ENCODE measurements around the gene SHISA4.

The SHISA4 gene

DNA sequence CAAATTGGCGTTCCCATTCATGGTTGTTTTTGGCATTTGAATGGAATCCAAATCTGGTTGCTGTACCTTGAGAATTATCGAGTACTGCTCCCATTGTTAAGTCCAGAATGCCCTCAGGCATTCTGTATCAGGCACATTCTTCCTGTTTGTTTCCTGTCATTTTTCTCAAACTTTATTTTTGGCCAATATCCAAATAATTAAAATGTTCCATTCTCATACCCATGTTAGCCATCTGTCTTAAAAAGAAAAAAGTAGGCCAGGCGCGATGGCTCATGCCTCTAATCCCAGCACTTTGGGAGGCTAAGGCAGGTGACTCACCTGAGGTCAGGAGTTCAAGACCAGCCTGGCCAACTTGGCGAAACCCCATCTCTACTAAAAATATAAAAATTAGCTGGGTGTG lies 29.3 kb upstream of the SHISA4 start:
- in situ Hi-C loops (cut with HindIII; ENCODE audit: low sequenced_read_pairs) = no loop called here
- TF ChIP-seq, protein P1, sequence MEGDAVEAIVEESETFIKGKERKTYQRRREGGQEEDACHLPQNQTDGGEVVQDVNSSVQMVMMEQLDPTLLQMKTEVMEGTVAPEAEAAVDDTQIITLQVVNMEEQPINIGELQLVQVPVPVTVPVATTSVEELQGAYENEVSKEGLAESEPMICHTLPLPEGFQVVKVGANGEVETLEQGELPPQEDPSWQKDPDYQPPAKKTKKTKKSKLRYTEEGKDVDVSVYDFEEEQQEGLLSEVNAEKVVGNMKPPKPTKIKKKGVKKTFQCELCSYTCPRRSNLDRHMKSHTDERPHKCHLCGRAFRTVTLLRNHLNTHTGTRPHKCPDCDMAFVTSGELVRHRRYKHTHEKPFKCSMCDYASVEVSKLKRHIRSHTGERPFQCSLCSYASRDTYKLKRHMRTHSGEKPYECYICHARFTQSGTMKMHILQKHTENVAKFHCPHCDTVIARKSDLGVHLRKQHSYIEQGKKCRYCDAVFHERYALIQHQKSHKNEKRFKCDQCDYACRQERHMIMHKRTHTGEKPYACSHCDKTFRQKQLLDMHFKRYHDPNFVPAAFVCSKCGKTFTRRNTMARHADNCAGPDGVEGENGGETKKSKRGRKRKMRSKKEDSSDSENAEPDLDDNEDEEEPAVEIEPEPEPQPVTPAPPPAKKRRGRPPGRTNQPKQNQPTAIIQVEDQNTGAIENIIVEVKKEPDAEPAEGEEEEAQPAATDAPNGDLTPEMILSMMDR (IDR thresholded peaks at IDR 0.05; ENCODE audit: low read depth, low read length) = no peak
- no peak for DNase-seq (ENCODE audit: low read depth, low spot score)

DNA sequence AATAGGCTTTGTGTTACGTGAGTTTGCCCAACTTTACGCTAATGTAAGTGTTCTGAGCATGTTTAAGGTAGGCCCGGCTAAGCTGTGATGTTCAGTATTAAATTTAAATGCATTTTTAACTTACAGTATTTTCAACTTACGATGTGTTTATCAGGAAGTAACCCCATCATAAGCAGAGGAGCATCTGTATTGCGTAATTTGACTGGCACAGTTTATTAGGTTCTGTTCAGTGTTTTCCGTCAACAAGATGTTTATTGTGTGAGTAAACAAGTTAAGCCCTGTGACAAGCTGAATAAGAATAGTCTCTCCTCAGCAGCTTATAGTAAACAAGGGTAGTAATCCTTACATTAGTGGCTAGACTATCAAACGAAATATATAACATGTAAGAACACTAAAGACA lies 27.2 kb upstream of the SHISA4 start:
- TF ChIP-seq, protein P1 (IDR thresholded peaks at IDR 0.05; ENCODE audit: low read depth, low read length) = no peak
- in situ Hi-C loops (cut with HindIII; ENCODE audit: low sequenced_read_pairs) = no loop called here
- H3K4me3 ChIP-seq (ENCODE audit: low read depth, low read length) = no peak overlapping the region
- DNase-seq (ENCODE audit: low read depth, low spot score) = no peak

More for the DNA sequence above, 29.3 kb upstream of the SHISA4 start:
- H3K4me3 ChIP-seq (ENCODE audit: low read depth, low read length) = no peak overlapping the region

DNA sequence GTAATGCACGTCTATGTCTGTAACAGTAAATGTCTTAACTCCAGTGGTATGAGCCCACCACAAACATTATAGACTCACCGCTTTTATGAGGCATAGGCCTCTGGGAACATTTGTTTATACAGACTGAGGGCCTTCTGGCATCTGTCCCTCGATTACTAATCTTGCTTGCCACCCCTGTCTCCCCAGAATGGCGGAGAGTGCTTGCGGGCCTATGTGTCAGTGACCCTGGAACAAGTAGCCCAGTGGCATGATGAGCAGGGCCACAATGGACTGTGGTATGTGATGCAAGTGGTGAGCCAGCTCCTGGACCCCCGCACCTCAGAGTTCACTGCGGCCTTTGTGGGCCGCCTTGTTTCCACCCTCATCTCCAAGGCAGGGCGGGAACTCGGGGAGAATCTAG lies 18.3 kb upstream of the SHISA4 start:
- peak; percentile 63 for DNase-seq (ENCODE audit: low read depth, low spot score)
- TF ChIP-seq, protein P1 (IDR thresholded peaks at IDR 0.05; ENCODE audit: low read depth, low read length) = no peak
- in situ Hi-C loops (cut with HindIII; ENCODE audit: low sequenced_read_pairs) = no loop called here

DNA sequence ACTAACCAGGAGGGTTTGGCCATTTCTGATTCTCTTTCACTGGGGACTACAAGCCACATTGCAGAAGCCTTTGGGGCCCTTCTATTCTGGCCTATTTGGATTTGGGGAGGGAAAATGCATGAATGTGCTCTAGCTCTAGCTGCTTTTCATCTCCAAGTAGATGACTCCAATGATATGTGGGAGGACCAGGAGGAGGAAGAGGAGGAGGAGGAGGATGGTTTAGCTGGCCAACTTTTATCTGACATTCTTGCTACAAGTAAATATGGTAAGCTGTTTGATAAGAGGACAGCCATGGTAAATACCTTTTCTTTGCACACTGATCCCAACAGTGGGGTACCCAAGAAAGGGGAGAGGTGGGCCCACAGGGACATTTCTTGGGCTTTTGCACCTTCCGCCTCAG lies 14.0 kb upstream of the SHISA4 start:
- in situ Hi-C loops (cut with HindIII; ENCODE audit: low sequenced_read_pairs) = no loop called here
- no peak overlapping the region for H3K4me3 ChIP-seq (ENCODE audit: low read depth, low read length)
- TF ChIP-seq, protein P1 (IDR thresholded peaks at IDR 0.05; ENCODE audit: low read depth, low read length) = no peak
- no peak for DNase-seq (ENCODE audit: low read depth, low spot score)

More for the DNA sequence above, 18.3 kb upstream of the SHISA4 start:
- no peak overlapping the region for H3K4me3 ChIP-seq (ENCODE audit: low read depth, low read length)

DNA sequence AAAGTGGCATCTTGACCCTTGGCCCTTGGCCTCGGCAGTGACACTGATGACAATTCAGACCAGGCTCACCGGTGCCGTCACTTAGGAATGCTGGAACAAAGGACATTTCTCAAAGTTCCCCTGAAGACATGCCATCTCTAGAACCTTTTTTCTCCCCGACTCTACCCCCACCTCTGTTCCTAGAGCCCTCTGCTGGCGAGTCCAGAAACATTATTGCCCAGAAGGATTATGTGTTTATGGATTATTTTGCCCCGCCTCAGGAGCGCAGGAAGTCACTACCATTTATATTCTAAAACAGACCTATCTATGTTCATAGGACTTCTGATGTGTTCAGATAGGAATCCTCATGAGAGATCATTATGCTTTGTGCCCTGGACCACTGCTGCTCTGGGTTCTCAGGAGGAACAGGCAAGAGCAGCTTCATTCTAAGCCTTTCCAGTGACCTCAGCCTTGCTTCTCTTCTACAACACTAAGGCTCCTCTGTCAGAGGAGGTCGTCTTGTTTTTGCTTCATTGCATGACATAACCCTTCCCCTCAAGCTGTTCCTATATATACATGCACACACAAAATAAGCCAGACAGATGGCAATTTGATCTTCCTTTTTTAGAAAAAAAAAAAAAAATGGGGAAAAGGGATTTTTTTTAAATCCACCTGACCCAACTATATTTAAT lies 12.4 kb upstream of the SHISA4 start:
- in situ Hi-C loops (cut with HindIII; ENCODE audit: low sequenced_read_pairs) = no loop called here
- DNase-seq (ENCODE audit: low read depth, low spot score) = no peak
- H3K4me3 ChIP-seq (ENCODE audit: low read depth, low read length) = no peak overlapping the region
- TF ChIP-seq, protein P1 (IDR thresholded peaks at IDR 0.05; ENCODE audit: low read depth, low read length) = peak; percentile 57

DNA sequence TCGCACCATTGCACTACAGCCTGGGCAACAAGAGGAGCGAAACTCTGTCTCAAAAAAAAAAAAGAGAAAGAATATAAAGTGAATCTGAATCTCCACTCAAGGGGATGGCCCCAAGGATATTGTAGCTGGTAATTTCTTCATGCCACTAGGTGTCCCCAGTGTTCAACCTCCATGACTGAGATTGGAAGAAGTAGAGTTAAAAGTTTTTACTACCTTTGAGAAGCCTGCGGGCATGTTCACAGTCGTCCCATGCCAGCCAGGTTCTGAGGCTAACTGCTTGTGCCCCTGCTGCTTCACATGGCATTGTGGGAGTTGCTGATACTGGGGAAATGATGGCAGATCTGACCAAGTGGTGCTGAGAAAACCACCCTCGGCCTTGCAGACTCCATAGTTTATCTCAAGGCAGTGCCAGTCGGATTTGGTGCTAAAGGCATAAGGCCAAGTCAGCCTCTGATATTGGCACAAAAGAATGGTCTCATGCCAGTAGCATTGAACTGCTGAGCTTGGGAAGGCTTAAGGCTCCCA lies 10.8 kb upstream of the SHISA4 start:
- peak; percentile 64 for DNase-seq (ENCODE audit: low read depth, low spot score)
- TF ChIP-seq, protein P1 (IDR thresholded peaks at IDR 0.05; ENCODE audit: low read depth, low read length) = peak; percentile 73
- no peak overlapping the region for H3K4me3 ChIP-seq (ENCODE audit: low read depth, low read length)
- in situ Hi-C loops (cut with HindIII; ENCODE audit: low sequenced_read_pairs) = no loop called here

All from astrocyte of the spinal cord (primary cell).